Breast epithelium (tissue), 3 donors: Measurements from ENCODE around the gene DNAJC6.
"Not testable (repeated sequence)": the region's sequence is repeated elsewhere in the genome, so short reads cannot be mapped to it uniquely, and the experiment has no call there.

Source experiments
- CTCF ChIP-seq, 3 donors: fragments of 450-650 bp; IDR thresholded peaks; one replicate each; pipeline ENCODE4 v1.5.1; 2016 to 2017; ENCODE audit warnings: antibody characterized with exemption in 3 of 3, mild to moderate bottlenecking in 3 of 3, moderate library complexity in 3 of 3
- POLR2A ChIP-seq: fragments of 450-650 bp; IDR thresholded peaks from one replicate; pipeline ENCODE4 v1.6.1; 2016; ENCODE audit warnings: antibody characterized with exemption, mild to moderate bottlenecking, moderate library complexity
- POLR2AphosphoS5 ChIP-seq, 3 donors: sonication (generic); formaldehyde crosslinking; IDR thresholded peaks; one replicate each; pipeline ENCODE4 v1.6.1; 2017; ENCODE audit warnings: antibody characterized with exemption in 3 of 3

GRCh38 chr1:65291818-65292217 is 17.5 kb upstream of the DNAJC6 start:
- TF ChIP-seq POLR2AphosphoS5 (IDR thresholded peaks at IDR 0.05); CTCF (IDR thresholded peaks at IDR 0.05); POLR2A: not testable (repeated sequence)
